IPS-11a (cell line): Measurements from ENCODE around the gene DLGAP1.

Experiments
- H3K4me3 ChIP-seq: one replicate; pipeline ENCODE4 v1.5.1; 2013; ENCODE audit warnings: low read depth, low read length, control low read depth

DLGAP1 gene

DNA sequence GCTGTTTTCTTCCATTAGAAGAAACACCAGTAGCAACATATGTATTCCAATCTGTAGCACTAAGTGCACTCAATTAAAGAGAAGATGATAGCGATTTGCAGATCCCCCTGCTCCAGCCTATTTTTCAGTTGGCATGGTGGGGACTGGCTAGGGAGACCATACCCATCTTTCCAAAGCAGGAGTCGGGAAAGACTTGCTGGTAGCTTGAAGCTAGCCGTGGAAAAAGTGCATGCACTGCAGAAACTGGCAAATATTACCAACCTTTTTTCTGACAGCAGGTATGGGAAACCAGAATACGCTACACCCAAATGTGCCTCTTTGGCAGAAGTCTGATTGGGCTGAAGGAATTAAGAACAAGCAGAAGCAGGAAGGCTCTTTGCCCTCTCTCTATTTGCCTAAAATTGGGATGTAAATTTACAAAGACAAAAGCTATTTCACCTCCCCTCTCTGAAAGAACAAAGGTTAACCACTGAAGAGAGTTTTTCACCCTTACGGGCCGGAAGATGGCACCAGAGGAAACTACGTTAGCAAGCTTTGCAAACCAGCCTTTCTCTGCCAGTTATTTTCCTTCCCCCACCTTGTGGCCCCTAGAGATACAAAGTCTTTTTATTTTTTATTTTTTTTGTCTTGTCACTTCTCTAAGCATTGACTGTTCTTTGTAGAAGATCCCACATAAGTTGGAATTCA is 273.1 kb downstream of the DLGAP1 start:
- H3K4me3 ChIP-seq = no peak overlapping the region

- H3K4me3 ChIP-seq = no peak overlapping the region
Observed at GRCh38 chr18:4181086-4181485, 274.0 kb downstream of the DLGAP1 start.

DNA sequence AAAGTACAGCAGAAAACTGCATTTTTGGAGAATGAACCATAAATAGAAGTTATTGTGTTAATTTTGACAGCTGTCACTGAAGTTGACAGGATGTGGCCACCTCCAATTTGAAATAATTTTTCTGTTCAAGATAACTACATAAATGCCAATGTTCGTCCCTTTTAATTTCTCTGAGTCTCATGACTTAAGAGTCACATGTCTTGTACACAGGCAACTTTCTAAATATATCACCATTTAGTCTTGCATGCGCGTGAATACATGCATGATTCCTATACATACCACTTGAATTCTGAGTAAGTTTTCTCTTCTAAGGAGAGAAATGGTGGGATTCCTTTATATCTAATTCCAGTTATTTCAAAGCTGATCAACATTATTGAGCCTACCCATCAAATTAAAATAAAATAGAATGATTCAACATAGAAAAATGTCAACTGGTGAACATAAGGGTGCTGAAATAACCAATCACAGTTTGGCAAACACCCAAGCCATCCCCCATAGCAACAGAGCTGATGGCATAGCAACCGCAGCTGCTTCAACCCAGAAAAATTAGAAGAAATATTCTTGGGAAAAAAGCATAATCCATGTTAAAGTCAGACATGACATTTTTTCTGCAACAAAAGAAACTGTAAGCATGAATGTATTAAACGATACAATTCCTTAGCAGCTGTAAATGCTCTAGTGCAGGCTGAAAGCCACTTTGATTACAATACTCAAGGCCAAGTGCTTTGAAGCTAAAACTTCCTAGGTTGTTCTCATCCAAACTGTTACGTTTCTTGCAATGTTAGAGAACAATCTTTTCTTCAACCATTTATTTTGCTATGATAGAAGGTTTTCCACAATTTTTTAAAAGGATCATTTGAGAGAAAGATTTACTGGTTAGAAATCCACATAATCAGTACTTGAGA is 282.7 kb downstream of the DLGAP1 start:
- no peak overlapping the region for H3K4me3 ChIP-seq

DNA sequence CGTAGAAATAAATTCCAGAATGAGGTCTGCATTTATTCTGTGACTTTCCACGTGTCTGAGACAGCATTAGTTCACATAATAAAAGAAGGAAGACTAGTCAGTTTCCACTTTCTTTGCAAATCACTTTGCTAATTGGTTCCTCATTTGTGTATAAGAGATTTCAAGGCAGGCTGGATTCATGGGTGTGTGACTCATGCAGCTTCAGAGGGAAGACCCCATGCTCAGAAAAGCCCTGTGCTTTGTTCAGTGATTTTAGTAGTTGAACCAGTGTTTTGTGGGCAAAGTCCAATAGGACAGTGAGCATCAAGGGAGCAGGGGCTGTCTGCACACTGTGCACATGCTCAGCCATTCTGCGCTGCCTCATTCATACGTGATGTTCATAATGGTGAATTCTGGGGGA is 297.8 kb downstream of the DLGAP1 start:
- H3K4me3 ChIP-seq = no peak overlapping the region

- H3K4me3 ChIP-seq = no peak overlapping the region
Observed at GRCh38 chr18:4146797-4147196, 308.3 kb downstream of the DLGAP1 start.

DNA sequence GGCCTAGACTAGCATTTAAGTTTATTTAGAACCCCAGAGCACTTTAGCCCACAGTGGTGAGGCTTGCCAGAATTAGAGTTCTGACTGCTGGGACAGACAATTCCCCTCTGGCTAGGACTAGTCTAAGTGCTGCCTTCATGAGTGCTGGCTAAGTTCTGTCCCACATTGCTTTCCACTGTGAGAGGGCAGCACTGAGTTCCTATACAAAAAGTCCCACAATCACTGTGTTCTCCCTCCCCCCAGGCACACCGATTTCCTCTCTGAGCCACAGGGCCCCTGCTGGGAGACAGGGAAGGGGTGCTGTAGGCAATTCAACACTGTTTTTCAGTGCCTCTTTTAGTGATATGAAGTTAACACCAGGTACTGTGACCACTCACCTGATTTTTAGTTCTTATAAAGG is 310.9 kb downstream of the DLGAP1 start:
- H3K4me3 ChIP-seq = no peak overlapping the region

DNA sequence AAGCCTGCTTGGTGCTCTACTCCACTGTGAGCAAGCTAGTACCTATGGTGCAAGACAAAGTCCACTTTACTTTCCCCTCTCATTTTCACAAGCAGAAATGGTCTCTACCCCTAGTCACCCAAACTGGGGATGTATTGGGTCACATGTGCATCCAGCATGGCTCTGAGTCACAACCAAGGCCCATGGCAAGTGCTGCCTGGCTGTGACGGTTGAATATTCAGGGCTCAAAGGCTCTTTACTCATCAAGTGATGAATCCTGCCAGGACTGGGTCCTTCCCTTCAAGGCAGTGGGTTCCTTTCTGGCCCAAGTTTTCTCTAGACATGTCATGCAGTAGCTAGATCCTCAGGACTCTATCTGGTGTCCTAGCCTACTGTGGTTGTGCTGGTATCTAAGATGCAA is 311.5 kb downstream of the DLGAP1 start:
- H3K4me3 ChIP-seq = no peak overlapping the region

DNA sequence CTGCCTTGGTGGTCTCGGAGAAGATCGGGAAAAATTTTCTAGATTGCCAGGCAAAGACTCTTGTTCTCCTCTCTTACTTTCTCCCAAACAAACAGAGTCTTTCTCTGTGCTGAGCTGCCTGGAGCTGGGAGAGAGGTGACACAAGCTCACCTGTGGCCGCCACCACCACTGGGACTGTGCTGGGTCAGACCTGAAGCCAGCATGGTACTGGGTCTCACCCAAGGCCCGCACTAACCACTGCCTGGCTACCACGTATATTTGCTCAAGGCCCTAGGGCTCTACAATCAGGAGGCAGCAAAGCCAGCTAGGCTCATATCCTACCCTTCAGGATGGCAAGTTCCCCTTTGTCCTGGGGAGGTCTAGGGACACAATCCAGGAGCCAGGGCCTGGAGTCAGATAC is 312.2 kb downstream of the DLGAP1 start:
- H3K4me3 ChIP-seq = no peak overlapping the region

DNA sequence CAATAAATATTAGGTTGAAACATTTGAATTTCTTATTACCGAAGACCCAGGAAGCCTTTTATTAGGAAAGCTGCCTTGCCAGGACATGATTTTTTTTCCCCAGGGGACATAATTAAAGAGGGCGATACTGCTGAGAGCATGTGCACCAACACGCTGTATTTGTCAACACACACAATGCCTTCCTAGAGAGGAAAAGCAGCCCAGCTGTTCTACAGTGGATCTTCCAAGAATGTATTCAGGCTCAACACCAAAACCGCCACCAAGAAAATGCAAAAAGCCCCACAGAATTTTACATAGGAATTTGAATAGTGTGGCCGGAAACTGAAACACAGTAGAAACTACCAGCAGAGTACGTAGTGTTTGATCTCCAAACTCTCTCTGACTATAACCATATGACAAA is 320.4 kb downstream of the DLGAP1 start:
- no peak overlapping the region for H3K4me3 ChIP-seq

DNA sequence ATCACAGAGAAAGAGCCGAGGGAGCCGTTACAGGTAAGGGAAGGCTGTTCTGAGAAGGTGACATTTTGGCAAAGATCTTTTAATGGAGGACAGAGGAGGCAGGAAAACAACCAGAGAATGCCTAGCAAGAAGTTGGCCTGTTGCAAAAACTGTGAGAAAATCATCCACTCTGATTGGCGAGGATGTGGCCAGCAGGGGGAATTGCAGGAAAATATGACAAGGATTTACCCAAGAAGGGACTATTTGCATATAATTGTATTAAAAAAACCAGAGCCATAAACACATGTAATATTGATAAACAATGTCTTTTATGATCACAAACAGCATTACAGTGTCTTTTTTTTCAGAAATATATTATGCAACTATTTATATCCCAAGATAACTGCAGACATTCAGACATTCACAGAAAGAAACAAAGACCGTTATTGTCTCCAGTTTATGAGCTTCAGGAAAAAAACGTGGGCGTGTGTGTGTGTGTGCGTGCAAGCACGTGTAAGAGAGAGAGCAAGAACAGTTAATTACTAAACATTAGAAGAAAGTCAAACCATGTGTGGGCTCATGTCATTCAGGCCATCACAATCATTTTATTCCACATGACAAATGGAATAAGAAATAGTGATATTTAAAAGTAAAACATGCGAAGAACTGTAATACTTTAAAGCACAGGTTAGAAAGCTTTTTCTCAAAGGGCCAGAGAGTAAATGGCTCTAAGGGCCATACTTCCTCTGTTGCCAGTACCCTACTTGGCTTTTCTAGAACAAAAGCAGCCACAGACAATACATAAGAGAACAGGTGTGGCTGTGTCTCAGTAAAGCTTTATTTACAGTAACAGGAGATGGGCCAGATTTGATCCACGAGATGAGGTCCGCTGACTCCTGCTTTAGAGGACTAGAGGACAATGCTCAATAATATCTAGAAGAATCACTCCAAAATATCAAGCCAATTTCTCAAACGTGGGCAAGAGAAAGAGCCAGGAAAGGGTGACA is 324.1 kb downstream of the DLGAP1 start:
- H3K4me3 ChIP-seq = no peak overlapping the region

GRCh38 chr18:4126939-4127338 is 328.2 kb downstream of the DLGAP1 start:
- H3K4me3 ChIP-seq = no peak overlapping the region

DNA sequence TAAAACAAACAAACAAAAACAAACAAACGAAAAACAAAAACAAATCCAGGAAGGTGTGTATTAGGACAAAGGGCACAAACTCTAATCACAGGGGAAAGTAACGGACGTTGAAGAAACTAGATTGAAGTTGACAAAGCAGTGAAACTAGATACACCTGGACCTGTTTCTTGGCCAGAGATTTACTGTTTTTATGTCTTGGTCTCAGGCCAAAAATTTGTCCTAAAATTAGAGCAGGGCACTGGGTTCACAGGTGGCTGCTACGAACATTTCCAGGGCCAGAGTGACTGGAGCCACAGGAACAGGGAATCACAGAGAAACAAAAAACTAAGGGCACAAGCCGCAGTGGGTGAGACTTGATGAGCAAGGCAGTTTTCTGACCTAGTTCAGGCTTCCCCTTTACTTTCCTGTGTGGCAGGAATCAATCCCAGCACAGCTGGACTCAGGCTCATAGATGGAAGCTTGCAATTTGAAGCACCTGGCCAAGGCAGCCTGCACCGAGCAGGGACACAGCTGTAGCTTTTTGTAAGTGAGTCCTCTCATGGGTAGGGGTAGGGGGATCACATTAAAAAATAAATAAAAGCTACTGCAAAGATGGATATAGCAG is 329.4 kb downstream of the DLGAP1 start:
- no peak overlapping the region for H3K4me3 ChIP-seq

GRCh38 chr18:4125224-4125623 is 329.9 kb downstream of the DLGAP1 start:
- H3K4me3 ChIP-seq = no peak overlapping the region

GRCh38 chr18:4119813-4120212 is 335.3 kb downstream of the DLGAP1 start:
- no peak overlapping the region for H3K4me3 ChIP-seq

DNA sequence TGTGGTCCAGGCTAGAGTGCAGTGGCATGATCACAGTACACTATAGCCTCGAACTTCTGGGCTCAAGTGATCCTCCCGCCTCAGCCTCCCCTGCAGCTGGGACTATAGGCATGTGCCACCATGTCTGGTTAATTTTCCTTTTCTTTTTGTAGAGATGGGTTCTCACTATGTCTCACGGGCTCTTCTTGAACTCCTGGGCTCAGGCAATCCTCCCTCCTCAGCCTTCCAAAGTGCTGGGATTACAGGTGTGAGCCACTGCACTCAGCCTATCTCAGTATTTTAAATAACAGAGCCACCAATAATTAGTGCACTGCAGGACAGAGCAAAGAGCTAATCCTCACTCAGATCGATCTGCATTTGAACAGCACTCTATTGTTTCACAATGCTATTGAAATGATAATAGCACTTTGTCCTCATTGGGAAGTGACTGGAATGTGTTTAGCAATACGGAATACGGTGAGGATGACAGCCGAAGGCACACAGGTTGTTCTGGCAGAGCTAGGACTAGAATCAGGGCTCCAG is 335.9 kb downstream of the DLGAP1 start:
- H3K4me3 ChIP-seq = no peak overlapping the region

DNA sequence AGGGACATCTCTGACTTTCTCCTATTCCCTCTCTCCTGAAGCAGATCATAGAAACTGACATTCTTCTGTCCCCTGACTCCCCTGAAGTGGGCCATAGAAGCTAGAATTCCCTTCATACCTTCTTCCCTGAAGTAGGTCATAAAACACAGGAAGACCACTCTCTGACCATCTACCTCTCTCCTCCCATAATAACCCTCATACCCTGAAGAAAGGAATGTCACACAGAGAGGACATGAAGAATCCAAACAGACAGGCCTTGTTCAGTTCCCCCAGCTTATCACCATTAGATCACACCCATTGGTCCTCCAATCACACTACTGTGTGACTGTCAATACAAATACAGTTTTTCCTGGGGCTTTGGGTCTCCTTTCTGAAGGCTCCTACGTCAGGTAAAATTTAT is 347.1 kb downstream of the DLGAP1 start:
- H3K4me3 ChIP-seq = no peak overlapping the region

GRCh38 chr18:4107049-4107467 is 348.0 kb downstream of the DLGAP1 start:
- H3K4me3 ChIP-seq = no peak overlapping the region

- no peak overlapping the region for H3K4me3 ChIP-seq
Observed at GRCh38 chr18:4106407-4107033, 348.6 kb downstream of the DLGAP1 start.

DNA sequence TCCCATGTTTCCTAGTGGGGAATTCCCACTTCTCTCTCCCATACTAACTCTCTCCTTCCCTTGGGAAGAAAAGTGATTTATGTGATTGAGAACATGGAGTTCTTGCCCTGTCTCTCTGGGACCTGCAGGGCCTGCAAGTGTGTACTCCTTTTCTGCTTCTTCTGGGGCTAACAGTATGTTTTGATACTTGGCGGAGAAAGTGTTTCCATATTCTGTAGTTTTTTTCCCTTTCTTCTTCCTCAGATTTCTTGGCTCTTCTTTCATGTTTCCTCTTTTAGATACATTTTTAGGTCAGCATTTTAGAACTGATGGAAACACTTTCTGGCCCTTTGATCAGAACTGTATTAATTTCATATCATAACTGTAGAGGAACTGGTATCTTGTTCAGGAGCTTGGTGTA is 352.2 kb downstream of the DLGAP1 start:
- H3K4me3 ChIP-seq = no peak overlapping the region

- no peak overlapping the region for H3K4me3 ChIP-seq
Observed at GRCh38 chr18:4101009-4101408, 354.1 kb downstream of the DLGAP1 start.
